Psoas muscle (tissue), 8 donors: Measurements from ENCODE around the gene PKM. TPM values are rescaled to one million over a fixed set of nuclear protein-coding genes. Genes with fewer than 3 reads are reported as not detected.

Source experiments
- ATAC-seq, 4 donors: fragments of 200-7000 bp; cut with Tn5 transposase; one replicate each; pipeline ENCODE4 v1.9.1; 2020; ENCODE audit warnings: moderate library complexity in 3 of 4, mild to moderate bottlenecking in 2 of 4
- DNase-seq, 2 donors: peaks; one replicate each; pipeline ENCODE4 v3.0.0-alpha.2; 2020
- H3K27ac ChIP-seq: fragments of 200-600 bp; one replicate; pipeline ENCODE4 v1.8.0; 2022
- H3K27me3 ChIP-seq, 3 donors: fragments of 200-600 bp in 1 of 3; one replicate each; pipeline versions ENCODE4 v1.6.1 to v1.8.0; 2013 to 2022; ENCODE audit warnings: low read length in 2 of 3, mild to moderate bottlenecking in 2 of 3, moderate library complexity in 1 of 3; ENCODE audit not compliant: insufficient read depth in 3 of 3
- H3K36me3 ChIP-seq, 2 donors: fragments of 200-600 bp in 1 of 2; one replicate each; pipeline versions ENCODE4 v1.6.1 to v1.8.0; 2013 to 2022; ENCODE audit warnings: low read depth in 1 of 2, mild to moderate bottlenecking in 1 of 2, moderate library complexity in 1 of 2; ENCODE audit not compliant: insufficient read depth in 1 of 2
- H3K4me1 ChIP-seq: fragments of 200-600 bp; one replicate; pipeline ENCODE4 v1.8.0; 2022
- H3K4me3 ChIP-seq: fragments of 200-600 bp; one replicate; pipeline ENCODE4 v1.8.0; 2022; ENCODE audit warnings: mild to moderate bottlenecking
- H3K9me3 ChIP-seq: fragments of 200-600 bp; one replicate; pipeline ENCODE4 v1.8.0; 2022
- CTCF ChIP-seq: fragments of 200-600 bp; IDR thresholded peaks from one replicate; pipeline ENCODE4 v1.8.0; 2022; ENCODE audit warnings: antibody characterized with exemption
- whole genome bisulfite sequencing, 3 donors: extraction: QIAGEN DNeasy Blood & Tissue Kit; methylation state at CpG; one replicate each; pipeline versions ENCODE4 v1.1.6 to v1.1.7; 2013; 5-methylcytosine and 5-hydroxymethylcytosine counted together
- intact Hi-C, 2 donors: fragments of 100-400 bp; cut with DNase I; formaldehyde crosslinking; loops; one replicate each; pipeline versions ENCODE4 v1.11.0 to v1.14.2; 2022
- polyA plus RNA-seq, 3 donors: library from polyadenylated mRNA; stranded (reverse); fragments of 200-250 nt; gene quantifications; one replicate each; pipeline ENCODE4 v1.2.3, GENCODE V29; 2013
- total RNA-seq, 4 donors: library from RNA; stranded (reverse); fragmentation: NEBNext Ultra II Directional in 2 of 4; extraction: Animal tissue kit (Norgen Biotek cat#: 25700) in 2 of 4; gene quantifications; one replicate each; pipeline versions ENCODE4 v1.2.1 to v1.2.4, GENCODE V29; 2021 to 2023
- donor health status: healthy with polysubstance abuse.
- donor health status: DM: no; HTN: no; CAD: no; lungs with moderate emphysema.
- donor health status: Bipolar disorder and iron deficiency.
- donor health status: healthy.
- donor health status: DM: yes; HTN: yes; CAD: no.
- donor health status: DM: no; HTN: no; CAD: no.
- donor health status: DM: no; HTN: no; CAD: no.
- donor health status: DM: yes; HTN: yes; CAD: no.

The PKM gene
- total and polyA plus RNA-seq, 7 donors = 513 to 1,170 (median 958) TPM

GRCh38 chr15:72161361-72162132, 69.4 kb downstream of the PKM start:
- ATAC-seq (peak; percentile 33 to 60 (median 48)), DNase-seq (no peak)
- Histone ChIP-seq H3K9me3 (no peaks in the 10 kb centered on the region), H3K36me3 (no peaks in the 10 kb centered on the region), H3K27ac (peak overlapping the region; percentile 27), H3K4me1 (peaks cover 7% of the 10 kb centered on the region), H3K27me3 (no peaks in the 10 kb centered on the region), H3K4me3 (no peak overlapping the region)
- 42 to 52% (median 44%) methylated on average over 7 of the region's 7 CpGs for WGBS, 3 donors
- TF ChIP-seq CTCF = no peak
- intact Hi-C loops = no loop called here

GRCh38 chr15:72160696-72161245, 70.2 kb downstream of the PKM start:
- H3K4me3 ChIP-seq = no peak overlapping the region
- WGBS, 3 donors = 79 to 88% (median 87%) methylated on average over 5 of the region's 5 CpGs
- H3K27me3 ChIP-seq = no peaks in the 10 kb centered on the region
- H3K4me1 ChIP-seq = peaks cover 7% of the 10 kb centered on the region
- intact Hi-C loops = no loop called here
- DNase-seq (no peak), ATAC-seq (no peak)
- no peak for TF ChIP-seq CTCF
- no peaks in the 10 kb centered on the region for H3K36me3 ChIP-seq
- no peak overlapping the region for H3K27ac ChIP-seq
- no peaks in the 10 kb centered on the region for H3K9me3 ChIP-seq

GRCh38 chr15:72156928-72157327, 74.1 kb downstream of the PKM start:
- TF ChIP-seq CTCF = no peak
- no peak overlapping the region for H3K27ac ChIP-seq
- H3K4me3 ChIP-seq = no peak overlapping the region
- H3K9me3 ChIP-seq = no peaks in the 10 kb centered on the region
- H3K27me3 ChIP-seq = no peaks in the 10 kb centered on the region
- H3K36me3 ChIP-seq = no peaks in the 10 kb centered on the region
- WGBS, 3 donors = 91 to 96% (median 95%) methylated on average over 2 of the region's 2 CpGs
- ATAC-seq = no peak
- DNase-seq = no peak
- H3K4me1 ChIP-seq = peaks cover 13% of the 10 kb centered on the region
- intact Hi-C loops = loop anchor here (5.0 to 10.0 kb wide), 4 partner anchors 112 to 412 kb away; no protein-coding TSS in a partner anchor

- H3K27ac ChIP-seq = no peak overlapping the region
- H3K27me3 ChIP-seq = no peaks in the 10 kb centered on the region
- ATAC-seq = peak; percentile 89 to 97 (median 92)
- H3K4me3 ChIP-seq = peak overlapping the region; percentile 68
- intact Hi-C loops = loop anchor here (5.0 to 10.0 kb wide), 4 partner anchors 111 to 411 kb away; no protein-coding TSS in a partner anchor
- H3K9me3 ChIP-seq = no peaks in the 10 kb centered on the region
- H3K4me1 ChIP-seq = peaks cover 6% of the 10 kb centered on the region
- peak; percentile 84 to 90 for DNase-seq
- TF ChIP-seq CTCF = peak; percentile 83
- 2 to 3% (median 2%) methylated on average over 19 of the region's 19 CpGs for WGBS, 3 donors
- no peaks in the 10 kb centered on the region for H3K36me3 ChIP-seq
Observed at GRCh38 chr15:72155635-72156616, 75.1 kb downstream of the PKM start.
